ENCODE measurements around the gene CIAO2B. TPM values are rescaled to one million over a fixed set of nuclear protein-coding genes. Genes with fewer than 3 reads are reported as not detected.

The CIAO2B gene
- total and polyA plus RNA-seq, 2 experiments from 2014 or later, result 92.4 to 181 TPM

- H3K4me1 ChIP-seq (ENCODE audit: insufficient read depth), result peaks cover 3% of the 10 kb centered on the region; the same call in 1 of the 2 replicates
- Mint-ChIP-seq H3K4me1 (no peaks in the 10 kb centered on the region; the same call in 2 of the 3 replicates), H3K9me3 (no peaks in the 10 kb centered on the region), H3K27me3 (ENCODE audit: insufficient read depth, low read depth, poor library complexity) (peaks cover 17% of the 10 kb centered on the region), H3K4me3 (no peak overlapping the region), H3K36me3 (ENCODE audit: low read depth) (peaks cover 19% of the 10 kb centered on the region), H3K27ac (no peak overlapping the region)
- H3K36me3 ChIP-seq (ENCODE audit: insufficient read depth), result no peaks in the 10 kb centered on the region
- H4K20me1 ChIP-seq (replicated peaks; ENCODE audit: insufficient read depth), result no peaks in the 10 kb centered on the region
- no peaks in the 10 kb centered on the region for H3F3A ChIP-seq (replicated peaks; ENCODE audit: low read depth)
- H3K4me3 ChIP-seq, result no peak overlapping the region
- H3K9me2 ChIP-seq (ENCODE audit: insufficient read depth), result no peaks in the 10 kb centered on the region
- no peak for DNase-seq (ENCODE audit: low spot score)
- no peak for ATAC-seq
- H3K27ac ChIP-seq (ENCODE audit: low read depth), result no peak overlapping the region
- H2AFZ ChIP-seq, result no peak overlapping the region
- H3K79me2 ChIP-seq (replicated peaks; ENCODE audit: insufficient read depth), result no peaks in the 10 kb centered on the region
- TF ChIP-seq POLR2AphosphoS5 (IDR thresholded peaks at IDR 0.05; ENCODE audit: low read depth) (no peak), EZH2phosphoT487 (IDR thresholded peaks at IDR 0.05; ENCODE audit: unreplicated experiment) (no peak), ETS1 (IDR thresholded peaks at IDR 0.05) (no peak)
- no peak overlapping the region for H3K4me2 ChIP-seq
- peaks cover 13% of the 10 kb centered on the region for H3K27me3 ChIP-seq (ENCODE audit: insufficient read depth)
These were observed 9.3 kb upstream of the CIAO2B start for GRCh38 chr16:66943426-66944053.

- Histone ChIP-seq H3K9me2 (ENCODE audit: insufficient read depth) (no peaks in the 10 kb centered on the region), H3F3A (replicated peaks; ENCODE audit: low read depth) (no peaks in the 10 kb centered on the region), H3K79me2 (replicated peaks; ENCODE audit: insufficient read depth) (no peaks in the 10 kb centered on the region), H3K4me2 (no peak overlapping the region), H3K4me1 (ENCODE audit: insufficient read depth) (peaks cover 3% of the 10 kb centered on the region; the same call in 1 of the 2 replicates), H3K27ac (ENCODE audit: low read depth) (no peak overlapping the region), H2AFZ (no peak overlapping the region), H4K20me1 (replicated peaks; ENCODE audit: insufficient read depth) (no peaks in the 10 kb centered on the region), H3K36me3 (ENCODE audit: insufficient read depth) (no peaks in the 10 kb centered on the region), H3K4me3 (no peak overlapping the region), H3K27me3 (ENCODE audit: insufficient read depth) (peaks cover 8% of the 10 kb centered on the region)
- Mint-ChIP-seq H3K36me3 (ENCODE audit: low read depth) (peaks cover 19% of the 10 kb centered on the region), H3K4me1 (no peaks in the 10 kb centered on the region; the same call in 2 of the 3 replicates), H3K27ac (no peak overlapping the region), H3K4me3 (no peak overlapping the region), H3K27me3 (ENCODE audit: insufficient read depth, low read depth, poor library complexity) (peaks cover 12% of the 10 kb centered on the region), H3K9me3 (no peaks in the 10 kb centered on the region)
- ATAC-seq, result no peak
- no peak for DNase-seq (ENCODE audit: low spot score)
- TF ChIP-seq ZNF462 (CRISPR knock-in tag; IDR thresholded peaks at IDR 0.05) (no peak), JUNB (IDR thresholded peaks at IDR 0.05; ENCODE audit: unreplicated experiment) (no peak), ETS1 (IDR thresholded peaks at IDR 0.05) (no peak), CTCF (conservative IDR thresholded peaks at IDR 0.05; ENCODE audit: low read depth in 2 of 2) (no peak), ZNF114 (CRISPR knock-in tag; IDR thresholded peaks at IDR 0.05) (no peak), EZH2phosphoT487 (IDR thresholded peaks at IDR 0.05; ENCODE audit: unreplicated experiment) (no peak), POLR2AphosphoS5 (IDR thresholded peaks at IDR 0.05; ENCODE audit: low read depth) (no peak)
These were observed 8.8 kb upstream of the CIAO2B start for GRCh38 chr16:66942981-66943380.

All from GM23338 (cell line).